GM18498 (cell line): Measurements from ENCODE around the gene CAPN5.

Experiments
- ATAC-seq: cut with Tn5 transposase; IDR thresholded peaks from one replicate; pipeline ENCODE4 v1.9.1; 2021; ENCODE audit warnings: mild to moderate bottlenecking, moderate library complexity; ENCODE audit not compliant: unreplicated experiment

CAPN5 gene

GRCh38 chr11:77146261-77147035, 79.7 kb downstream of the CAPN5 start:
- no peak for ATAC-seq

GRCh38 chr11:77147036-77147315, 80.2 kb downstream of the CAPN5 start:
- ATAC-seq, result no peak

- ATAC-seq, result no peak
Measured at GRCh38 chr11:77147668-77148321, 81.0 kb downstream of the CAPN5 start.

DNA sequence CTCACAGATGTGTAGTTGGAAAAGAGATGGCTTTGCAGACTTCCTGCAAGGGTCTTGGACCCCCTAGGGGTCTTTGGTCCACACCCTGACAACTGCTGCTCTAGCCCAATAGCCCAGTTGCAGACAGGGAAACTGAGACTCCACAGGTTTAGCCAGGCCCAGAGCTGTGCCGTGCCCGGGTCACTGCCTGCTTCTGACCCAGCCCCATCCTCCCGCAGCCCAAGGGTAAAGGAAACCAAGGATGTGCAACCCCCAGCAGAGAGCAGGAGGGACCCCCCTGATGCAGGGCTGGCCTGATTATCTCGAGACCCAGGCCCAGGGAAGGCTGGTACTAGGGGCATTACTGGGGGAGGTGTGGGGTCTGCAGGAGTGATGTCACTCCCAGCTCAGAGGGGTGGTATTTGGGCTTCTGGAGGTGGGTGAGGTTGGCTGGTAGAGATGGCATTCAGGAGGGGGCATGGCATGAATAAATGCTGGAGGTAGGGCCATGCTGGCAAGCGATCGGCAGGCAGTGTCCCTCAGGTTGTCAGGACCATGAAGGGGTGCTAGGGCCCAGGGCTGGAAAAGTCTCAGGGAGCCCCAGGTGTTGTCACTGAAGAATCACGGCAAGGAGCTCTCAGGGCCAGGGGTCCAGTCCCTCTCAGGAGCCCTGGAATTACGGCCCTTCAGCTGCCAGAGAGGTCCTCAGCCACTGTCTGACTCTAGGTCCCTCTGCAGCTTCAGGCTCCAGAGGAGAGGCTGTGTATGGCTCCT, 82.4 kb downstream of the CAPN5 start:
- no peak for ATAC-seq

- ATAC-seq, result no peak
Measured at GRCh38 chr11:77149716-77150392, 83.1 kb downstream of the CAPN5 start.

- no peak for ATAC-seq
Measured at GRCh38 chr11:77150836-77151235, 84.1 kb downstream of the CAPN5 start.

- ATAC-seq, result no peak
Measured at GRCh38 chr11:77151804-77152509, 85.2 kb downstream of the CAPN5 start.

DNA sequence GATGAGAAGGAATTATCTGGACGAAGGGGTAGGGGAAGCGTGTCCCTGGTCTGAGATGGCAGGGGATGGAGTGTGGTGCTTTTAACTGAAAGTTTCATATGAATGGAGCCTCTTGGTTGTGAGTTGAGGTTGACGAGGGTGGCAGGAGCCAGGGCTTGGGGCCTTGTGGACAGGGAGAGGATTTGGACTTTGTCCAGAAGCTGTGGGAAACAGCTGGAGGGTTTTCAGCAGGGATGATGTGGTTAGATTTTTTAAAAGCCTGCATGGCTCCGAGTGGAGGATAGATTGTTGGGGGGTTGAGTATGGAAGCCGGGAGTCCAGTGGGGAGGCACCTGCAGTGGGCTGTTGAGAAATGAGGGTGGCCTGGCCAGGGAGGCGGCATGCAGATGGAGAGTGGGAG, 86.1 kb downstream of the CAPN5 start:
- no peak for ATAC-seq

- no peak for ATAC-seq
Measured at GRCh38 chr11:77153276-77154185, 86.8 kb downstream of the CAPN5 start.

GRCh38 chr11:77154381-77155081, 87.8 kb downstream of the CAPN5 start:
- ATAC-seq, result no peak

DNA sequence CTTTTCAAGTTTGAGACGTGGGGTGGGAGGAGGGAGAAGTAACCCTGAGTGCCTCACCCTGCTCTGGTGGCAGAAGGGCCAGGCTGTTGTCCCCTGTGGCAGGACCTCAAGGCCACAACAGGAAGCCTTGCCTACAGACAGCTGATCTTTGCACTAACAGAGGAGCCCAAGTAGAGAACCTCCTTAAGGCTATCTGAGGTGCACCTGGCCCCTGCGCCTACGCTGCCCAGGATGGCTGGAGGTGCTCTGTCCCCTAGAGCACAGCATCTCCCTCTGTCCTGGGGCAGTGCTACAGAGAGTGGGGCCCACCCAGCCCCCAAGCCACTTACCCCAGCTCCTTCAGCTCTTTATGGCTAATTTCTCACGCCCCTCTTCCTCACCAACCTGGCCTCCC, 88.3 kb downstream of the CAPN5 start:
- no peak for ATAC-seq

GRCh38 chr11:77155556-77156130, 88.9 kb downstream of the CAPN5 start:
- ATAC-seq, result no peak

- ATAC-seq, result no peak
Measured at GRCh38 chr11:77156396-77157195, 89.8 kb downstream of the CAPN5 start.

DNA sequence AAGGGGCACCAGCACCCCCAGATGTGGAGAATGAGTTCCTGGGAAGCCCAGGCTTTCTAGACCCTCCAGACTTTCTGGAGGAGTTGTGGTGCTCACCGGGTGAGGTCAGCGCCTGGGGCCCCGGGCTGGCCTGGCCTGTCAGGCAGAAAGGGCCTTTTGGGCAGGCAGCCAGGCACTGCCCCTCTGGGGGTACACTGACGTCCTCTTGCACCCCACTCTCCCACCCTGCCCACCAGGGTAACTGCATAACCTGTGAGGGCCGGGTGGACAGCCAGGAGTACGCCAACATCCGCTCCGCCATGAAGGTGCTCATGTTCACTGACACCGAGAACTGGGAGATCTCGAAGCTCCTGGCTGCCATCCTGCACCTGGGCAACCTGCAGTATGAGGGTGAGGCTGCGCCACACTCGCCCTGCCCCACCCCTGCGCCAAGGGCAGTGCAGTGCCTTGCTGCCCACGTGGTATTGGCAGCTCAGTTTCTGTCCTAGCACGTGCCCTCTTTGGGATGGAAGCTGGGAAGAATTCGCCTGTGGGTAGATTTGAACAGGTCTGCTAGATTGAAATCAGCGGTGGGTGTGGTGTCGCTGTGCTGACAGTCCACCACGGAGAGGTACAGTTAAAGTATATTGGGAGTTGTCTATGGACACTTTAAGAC, 91.4 kb downstream of the CAPN5 start:
- ATAC-seq, result no peak

GRCh38 chr11:77159219-77159936, 92.6 kb downstream of the CAPN5 start:
- no peak for ATAC-seq

GRCh38 chr11:77159937-77160495, 93.2 kb downstream of the CAPN5 start:
- ATAC-seq, result no peak

- ATAC-seq, result no peak
Measured at GRCh38 chr11:77163271-77163670, 96.5 kb downstream of the CAPN5 start.
